K562 (cell line): ENCODE data around the gene DACT3. TPM values are rescaled to one million over a fixed set of nuclear protein-coding genes. Genes with fewer than 3 reads are reported as not detected.
A peak's percentile ranks its signal among the peaks of the same experiment; 100 is the strongest.

Experiments
- BMI1 ChIP-seq: fragments of 150-350 bp; IDR thresholded peaks from 2 replicates; pipeline ENCODE4 v1.6.1; 2014; ENCODE audit warnings: low read length
- CTBP1 ChIP-seq: fragments of 450-650 bp; IDR thresholded peaks from 2 replicates; pipeline ENCODE4 v1.6.1; 2016; ENCODE audit warnings: borderline replicate concordance
- HDAC2 ChIP-seq: fragments of 450-650 bp; IDR thresholded peaks from 2 replicates; pipeline ENCODE4 v1.6.1; 2016; ENCODE audit warnings: mild to moderate bottlenecking
- RHOXF2B ChIP-seq: fragments of 250-450 bp; sonication (Bioruptor Pico); conservative IDR thresholded peaks from 2 replicates; pipeline ENCODE4 v1.5.1; 2021
- YY1 ChIP-seq, 3 experiments: IDR thresholded peaks; 2 replicates each; pipeline ENCODE4 v1.6.1; 2011; ENCODE audit warnings: low read length in 2 of 3, mild to moderate bottlenecking in 2 of 3, moderate library complexity in 2 of 3, borderline replicate concordance in 1 of 3, control low read depth in 1 of 3, low read depth in 1 of 3; ENCODE audit not compliant: insufficient read depth in 3 of 3, insufficient replicate concordance in 2 of 3, control insufficient read depth in 1 of 3, insufficient read length in 1 of 3; ENCODE audit errors: extremely low read depth in 1 of 3
- polyA plus RNA-seq, 8 experiments: library from polyadenylated mRNA; depleted of rRNA in 4 of 8; stranded (reverse) in 5 of 8; unstranded in 3 of 8; fragments of >200 nt; fragmentation: Nextera tagmentation in 2 of 8; fragmentation: Illumina TruSeq in 1 of 8; extraction: Ambion mirVana in 2 of 8; extraction: Trizol in 1 of 8; gene quantifications; 2 replicates each; pipeline versions ENCODE4 v1.2.1 to v1.2.3, GENCODE V29; 2011 to 2014; ENCODE audit warnings: inconsistent platforms in 1 of 8, missing spikeins in 1 of 8
- total RNA-seq, 7 experiments: library from RNA; depleted of rRNA in 6 of 7; stranded (reverse); fragments of >200 nt in 6 of 7; fragmentation: Illumina TruSeq in 2 of 7; extraction: Trizol in 2 of 7; gene quantifications; 2 replicates each; pipeline versions ENCODE4 v1.2.1 to v1.2.3, GENCODE V29; 2011 to 2021; ENCODE audit warnings: low replicate concordance in 1 of 7
- TF ChIP-seq, protein P1 (sequence below), 2 experiments: fragments of 450-650 bp; IDR thresholded peaks; 2 replicates each; pipeline ENCODE4 v1.6.1; 2018; ENCODE audit warnings: mild to moderate bottlenecking in 2 of 2, low read depth in 1 of 2; ENCODE audit not compliant: partially characterized antibody in 2 of 2
- TF ChIP-seq, protein P2 (sequence below): fragments of 200-600 bp; sonication (generic); IDR thresholded peaks from one replicate; pipeline ENCODE4 v1.6.1; 2012; ENCODE audit warnings: mild to moderate bottlenecking, low read depth, low read length, inconsistent platforms
- TF ChIP-seq, protein P3 (sequence below), 3 experiments: fragments of 200-800 bp in 1 of 3; sonication (Bioruptor generic) in 1 of 3; sonication (generic) in 1 of 3; formaldehyde crosslinking in 1 of 3; IDR thresholded peaks; 2 replicates each; pipeline versions ENCODE4 v1.6.1 to v1.8.0; 2016 to 2022; ENCODE audit warnings: mild to moderate bottlenecking in 2 of 3, missing compliant biosample characterization in 2 of 3, missing genetic modification characterization in 2 of 3, missing genetic modification reagents in 1 of 3

DACT3 gene
- total and polyA plus RNA-seq, 9 of the 15 experiments (the other 6 are each of a cell fraction or from before 2014, with no cell fraction given) = 0.67 to 6.5 (median 3.5) TPM

DNA sequence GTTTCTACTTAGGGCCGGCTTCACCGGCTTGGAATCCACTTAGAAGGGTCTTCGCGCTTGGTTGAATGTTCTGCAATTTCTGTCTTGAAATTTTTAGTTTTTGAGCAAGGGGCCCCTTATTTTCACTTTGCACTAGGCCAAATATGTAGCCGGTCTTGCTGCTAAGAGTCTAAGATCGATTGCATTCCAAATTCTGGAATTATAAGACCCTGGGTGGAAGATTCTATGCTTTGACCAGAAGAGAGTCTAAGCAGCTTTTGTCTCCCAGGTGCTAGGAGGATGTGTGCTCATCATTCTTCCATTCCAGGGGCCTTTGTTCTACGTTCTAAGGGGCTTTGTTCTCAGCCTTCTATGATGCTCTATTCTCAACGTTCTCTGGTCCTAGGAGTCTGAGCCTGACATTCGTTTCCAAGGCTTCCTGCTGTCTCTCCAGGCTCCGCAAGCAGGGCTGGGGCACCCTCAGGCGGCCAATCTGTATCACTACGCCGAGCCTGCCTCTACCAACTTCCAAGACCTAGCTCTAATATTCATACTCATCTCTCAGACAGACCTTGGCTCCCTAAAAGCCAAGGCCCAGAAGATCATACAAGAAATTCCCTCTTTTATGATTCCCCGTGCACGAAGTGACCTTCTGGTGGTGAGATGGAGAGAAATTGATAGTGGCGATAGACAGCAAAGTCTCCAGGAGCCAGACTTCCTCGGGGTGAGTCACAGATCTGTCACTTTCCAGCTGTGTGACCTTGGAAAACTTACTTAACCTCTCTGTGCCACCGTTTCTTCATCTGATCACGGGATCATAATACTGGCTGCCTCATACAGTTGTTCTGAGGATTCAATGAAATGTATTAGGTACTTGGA is 982 bp upstream of the DACT3 start (continued):
- no peak for TF ChIP-seq RHOXF2B (CRISPR knock-in tag)
- TF ChIP-seq HDAC2 = peak; percentile 81; the same call in 1 of the 2 replicates
- TF ChIP-seq, protein P1, sequence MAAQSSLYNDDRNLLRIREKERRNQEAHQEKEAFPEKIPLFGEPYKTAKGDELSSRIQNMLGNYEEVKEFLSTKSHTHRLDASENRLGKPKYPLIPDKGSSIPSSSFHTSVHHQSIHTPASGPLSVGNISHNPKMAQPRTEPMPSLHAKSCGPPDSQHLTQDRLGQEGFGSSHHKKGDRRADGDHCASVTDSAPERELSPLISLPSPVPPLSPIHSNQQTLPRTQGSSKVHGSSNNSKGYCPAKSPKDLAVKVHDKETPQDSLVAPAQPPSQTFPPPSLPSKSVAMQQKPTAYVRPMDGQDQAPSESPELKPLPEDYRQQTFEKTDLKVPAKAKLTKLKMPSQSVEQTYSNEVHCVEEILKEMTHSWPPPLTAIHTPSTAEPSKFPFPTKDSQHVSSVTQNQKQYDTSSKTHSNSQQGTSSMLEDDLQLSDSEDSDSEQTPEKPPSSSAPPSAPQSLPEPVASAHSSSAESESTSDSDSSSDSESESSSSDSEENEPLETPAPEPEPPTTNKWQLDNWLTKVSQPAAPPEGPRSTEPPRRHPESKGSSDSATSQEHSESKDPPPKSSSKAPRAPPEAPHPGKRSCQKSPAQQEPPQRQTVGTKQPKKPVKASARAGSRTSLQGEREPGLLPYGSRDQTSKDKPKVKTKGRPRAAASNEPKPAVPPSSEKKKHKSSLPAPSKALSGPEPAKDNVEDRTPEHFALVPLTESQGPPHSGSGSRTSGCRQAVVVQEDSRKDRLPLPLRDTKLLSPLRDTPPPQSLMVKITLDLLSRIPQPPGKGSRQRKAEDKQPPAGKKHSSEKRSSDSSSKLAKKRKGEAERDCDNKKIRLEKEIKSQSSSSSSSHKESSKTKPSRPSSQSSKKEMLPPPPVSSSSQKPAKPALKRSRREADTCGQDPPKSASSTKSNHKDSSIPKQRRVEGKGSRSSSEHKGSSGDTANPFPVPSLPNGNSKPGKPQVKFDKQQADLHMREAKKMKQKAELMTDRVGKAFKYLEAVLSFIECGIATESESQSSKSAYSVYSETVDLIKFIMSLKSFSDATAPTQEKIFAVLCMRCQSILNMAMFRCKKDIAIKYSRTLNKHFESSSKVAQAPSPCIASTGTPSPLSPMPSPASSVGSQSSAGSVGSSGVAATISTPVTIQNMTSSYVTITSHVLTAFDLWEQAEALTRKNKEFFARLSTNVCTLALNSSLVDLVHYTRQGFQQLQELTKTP (IDR thresholded peaks at IDR 0.05; ENCODE audit: low read depth in 1 of 2, partially characterized antibody in 2 of 2) = peak in 1 of 2 experiments; percentile 62
- TF ChIP-seq BMI1 = no peak
- TF ChIP-seq, protein P2, sequence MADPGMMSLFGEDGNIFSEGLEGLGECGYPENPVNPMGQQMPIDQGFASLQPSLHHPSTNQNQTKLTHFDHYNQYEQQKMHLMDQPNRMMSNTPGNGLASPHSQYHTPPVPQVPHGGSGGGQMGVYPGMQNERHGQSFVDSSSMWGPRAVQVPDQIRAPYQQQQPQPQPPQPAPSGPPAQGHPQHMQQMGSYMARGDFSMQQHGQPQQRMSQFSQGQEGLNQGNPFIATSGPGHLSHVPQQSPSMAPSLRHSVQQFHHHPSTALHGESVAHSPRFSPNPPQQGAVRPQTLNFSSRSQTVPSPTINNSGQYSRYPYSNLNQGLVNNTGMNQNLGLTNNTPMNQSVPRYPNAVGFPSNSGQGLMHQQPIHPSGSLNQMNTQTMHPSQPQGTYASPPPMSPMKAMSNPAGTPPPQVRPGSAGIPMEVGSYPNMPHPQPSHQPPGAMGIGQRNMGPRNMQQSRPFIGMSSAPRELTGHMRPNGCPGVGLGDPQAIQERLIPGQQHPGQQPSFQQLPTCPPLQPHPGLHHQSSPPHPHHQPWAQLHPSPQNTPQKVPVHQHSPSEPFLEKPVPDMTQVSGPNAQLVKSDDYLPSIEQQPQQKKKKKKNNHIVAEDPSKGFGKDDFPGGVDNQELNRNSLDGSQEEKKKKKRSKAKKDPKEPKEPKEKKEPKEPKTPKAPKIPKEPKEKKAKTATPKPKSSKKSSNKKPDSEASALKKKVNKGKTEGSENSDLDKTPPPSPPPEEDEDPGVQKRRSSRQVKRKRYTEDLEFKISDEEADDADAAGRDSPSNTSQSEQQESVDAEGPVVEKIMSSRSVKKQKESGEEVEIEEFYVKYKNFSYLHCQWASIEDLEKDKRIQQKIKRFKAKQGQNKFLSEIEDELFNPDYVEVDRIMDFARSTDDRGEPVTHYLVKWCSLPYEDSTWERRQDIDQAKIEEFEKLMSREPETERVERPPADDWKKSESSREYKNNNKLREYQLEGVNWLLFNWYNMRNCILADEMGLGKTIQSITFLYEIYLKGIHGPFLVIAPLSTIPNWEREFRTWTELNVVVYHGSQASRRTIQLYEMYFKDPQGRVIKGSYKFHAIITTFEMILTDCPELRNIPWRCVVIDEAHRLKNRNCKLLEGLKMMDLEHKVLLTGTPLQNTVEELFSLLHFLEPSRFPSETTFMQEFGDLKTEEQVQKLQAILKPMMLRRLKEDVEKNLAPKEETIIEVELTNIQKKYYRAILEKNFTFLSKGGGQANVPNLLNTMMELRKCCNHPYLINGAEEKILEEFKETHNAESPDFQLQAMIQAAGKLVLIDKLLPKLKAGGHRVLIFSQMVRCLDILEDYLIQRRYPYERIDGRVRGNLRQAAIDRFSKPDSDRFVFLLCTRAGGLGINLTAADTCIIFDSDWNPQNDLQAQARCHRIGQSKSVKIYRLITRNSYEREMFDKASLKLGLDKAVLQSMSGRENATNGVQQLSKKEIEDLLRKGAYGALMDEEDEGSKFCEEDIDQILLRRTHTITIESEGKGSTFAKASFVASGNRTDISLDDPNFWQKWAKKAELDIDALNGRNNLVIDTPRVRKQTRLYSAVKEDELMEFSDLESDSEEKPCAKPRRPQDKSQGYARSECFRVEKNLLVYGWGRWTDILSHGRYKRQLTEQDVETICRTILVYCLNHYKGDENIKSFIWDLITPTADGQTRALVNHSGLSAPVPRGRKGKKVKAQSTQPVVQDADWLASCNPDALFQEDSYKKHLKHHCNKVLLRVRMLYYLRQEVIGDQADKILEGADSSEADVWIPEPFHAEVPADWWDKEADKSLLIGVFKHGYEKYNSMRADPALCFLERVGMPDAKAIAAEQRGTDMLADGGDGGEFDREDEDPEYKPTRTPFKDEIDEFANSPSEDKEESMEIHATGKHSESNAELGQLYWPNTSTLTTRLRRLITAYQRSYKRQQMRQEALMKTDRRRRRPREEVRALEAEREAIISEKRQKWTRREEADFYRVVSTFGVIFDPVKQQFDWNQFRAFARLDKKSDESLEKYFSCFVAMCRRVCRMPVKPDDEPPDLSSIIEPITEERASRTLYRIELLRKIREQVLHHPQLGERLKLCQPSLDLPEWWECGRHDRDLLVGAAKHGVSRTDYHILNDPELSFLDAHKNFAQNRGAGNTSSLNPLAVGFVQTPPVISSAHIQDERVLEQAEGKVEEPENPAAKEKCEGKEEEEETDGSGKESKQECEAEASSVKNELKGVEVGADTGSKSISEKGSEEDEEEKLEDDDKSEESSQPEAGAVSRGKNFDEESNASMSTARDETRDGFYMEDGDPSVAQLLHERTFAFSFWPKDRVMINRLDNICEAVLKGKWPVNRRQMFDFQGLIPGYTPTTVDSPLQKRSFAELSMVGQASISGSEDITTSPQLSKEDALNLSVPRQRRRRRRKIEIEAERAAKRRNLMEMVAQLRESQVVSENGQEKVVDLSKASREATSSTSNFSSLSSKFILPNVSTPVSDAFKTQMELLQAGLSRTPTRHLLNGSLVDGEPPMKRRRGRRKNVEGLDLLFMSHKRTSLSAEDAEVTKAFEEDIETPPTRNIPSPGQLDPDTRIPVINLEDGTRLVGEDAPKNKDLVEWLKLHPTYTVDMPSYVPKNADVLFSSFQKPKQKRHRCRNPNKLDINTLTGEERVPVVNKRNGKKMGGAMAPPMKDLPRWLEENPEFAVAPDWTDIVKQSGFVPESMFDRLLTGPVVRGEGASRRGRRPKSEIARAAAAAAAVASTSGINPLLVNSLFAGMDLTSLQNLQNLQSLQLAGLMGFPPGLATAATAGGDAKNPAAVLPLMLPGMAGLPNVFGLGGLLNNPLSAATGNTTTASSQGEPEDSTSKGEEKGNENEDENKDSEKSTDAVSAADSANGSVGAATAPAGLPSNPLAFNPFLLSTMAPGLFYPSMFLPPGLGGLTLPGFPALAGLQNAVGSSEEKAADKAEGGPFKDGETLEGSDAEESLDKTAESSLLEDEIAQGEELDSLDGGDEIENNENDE = no peak
- peak; percentile 71 for TF ChIP-seq CTBP1
- peak in 1 of 3 experiments; percentile 8 for TF ChIP-seq YY1 (IDR thresholded peaks at IDR 0.05; ENCODE audit: borderline replicate concordance in 1 of 3, control insufficient read depth in 1 of 3, extremely low read depth in 1 of 3, insufficient read depth in 3 of 3, insufficient read length in 1 of 3, insufficient replicate concordance in 2 of 3, low read depth in 1 of 3, low read length in 2 of 3)
- TF ChIP-seq, protein P3, sequence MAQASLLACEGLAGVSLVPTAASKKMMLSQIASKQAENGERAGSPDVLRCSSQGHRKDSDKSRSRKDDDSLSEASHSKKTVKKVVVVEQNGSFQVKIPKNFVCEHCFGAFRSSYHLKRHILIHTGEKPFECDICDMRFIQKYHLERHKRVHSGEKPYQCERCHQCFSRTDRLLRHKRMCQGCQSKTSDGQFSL (CRISPR knock-in tag; IDR thresholded peaks at IDR 0.05) = no peak
- TF ChIP-seq, protein P3 (tag; IDR thresholded peaks at IDR 0.05) = 0 out of 4 replicates have a peak, but pooled peaks of 1 of the 2 experiments have one; percentile 14
